ENCODE measurements around the gene KCNMA1.

DNA sequence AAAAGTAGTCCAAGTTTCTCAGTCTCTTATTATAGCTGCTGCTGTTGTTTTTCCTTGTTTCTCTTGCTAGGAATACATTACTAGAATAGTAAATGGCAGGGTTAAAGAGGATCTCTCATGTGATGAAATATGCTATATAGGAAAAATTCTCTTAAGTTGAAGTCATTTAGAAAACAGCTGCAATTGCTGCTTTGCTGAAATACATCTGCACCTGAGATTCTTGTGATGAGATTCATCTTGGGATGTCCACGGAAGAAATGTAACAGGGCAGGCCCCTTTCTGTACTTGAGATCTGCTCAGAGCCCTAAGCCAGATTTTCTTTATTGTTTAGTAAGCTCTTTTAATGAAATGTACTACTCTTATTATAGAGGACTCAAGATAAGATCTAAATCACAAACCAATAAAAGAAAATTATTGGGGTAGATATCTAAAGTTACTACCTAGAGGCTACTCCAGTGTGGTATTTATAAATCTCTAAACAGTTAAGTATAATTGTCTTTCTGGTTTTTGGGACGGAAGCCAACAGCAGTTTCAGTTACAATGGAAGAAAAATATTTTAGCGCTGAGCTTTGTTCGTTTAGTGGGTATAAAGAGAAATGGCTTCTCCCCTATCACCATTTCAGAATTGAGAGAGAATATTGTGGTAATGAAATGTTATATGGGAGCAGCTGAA is 701.5 kb downstream of the KCNMA1 start:
- TF ChIP-seq POLR2A (IDR thresholded peaks at IDR 0.05) = no peak
- TF ChIP-seq, protein P1, sequence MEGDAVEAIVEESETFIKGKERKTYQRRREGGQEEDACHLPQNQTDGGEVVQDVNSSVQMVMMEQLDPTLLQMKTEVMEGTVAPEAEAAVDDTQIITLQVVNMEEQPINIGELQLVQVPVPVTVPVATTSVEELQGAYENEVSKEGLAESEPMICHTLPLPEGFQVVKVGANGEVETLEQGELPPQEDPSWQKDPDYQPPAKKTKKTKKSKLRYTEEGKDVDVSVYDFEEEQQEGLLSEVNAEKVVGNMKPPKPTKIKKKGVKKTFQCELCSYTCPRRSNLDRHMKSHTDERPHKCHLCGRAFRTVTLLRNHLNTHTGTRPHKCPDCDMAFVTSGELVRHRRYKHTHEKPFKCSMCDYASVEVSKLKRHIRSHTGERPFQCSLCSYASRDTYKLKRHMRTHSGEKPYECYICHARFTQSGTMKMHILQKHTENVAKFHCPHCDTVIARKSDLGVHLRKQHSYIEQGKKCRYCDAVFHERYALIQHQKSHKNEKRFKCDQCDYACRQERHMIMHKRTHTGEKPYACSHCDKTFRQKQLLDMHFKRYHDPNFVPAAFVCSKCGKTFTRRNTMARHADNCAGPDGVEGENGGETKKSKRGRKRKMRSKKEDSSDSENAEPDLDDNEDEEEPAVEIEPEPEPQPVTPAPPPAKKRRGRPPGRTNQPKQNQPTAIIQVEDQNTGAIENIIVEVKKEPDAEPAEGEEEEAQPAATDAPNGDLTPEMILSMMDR (IDR thresholded peaks at IDR 0.05) = no peak
